Prostate gland (tissue), 2 donors: ENCODE results near the gene PAPSS2. TPM values are rescaled to one million over a fixed set of nuclear protein-coding genes. Genes with fewer than 3 reads are reported as not detected.

Experiments used
- DNase-seq: peaks from one replicate; pipeline ENCODE4 v3.0.0-alpha.2; 2019; ENCODE audit warnings: low spot score
- H3K27ac ChIP-seq, 2 donors: fragments of 200-600 bp; sonication (generic); 2 replicates each; pipeline ENCODE4 v1.5.1; 2017 to 2019
- H3K27me3 ChIP-seq: fragments of 200-600 bp; sonication (generic); replicated peaks from 2 replicates; pipeline ENCODE4 v1.5.1; 2019; ENCODE audit not compliant: insufficient read depth
- H3K36me3 ChIP-seq, 2 donors: fragments of 200-600 bp; sonication (generic); 1 replicate in 1 of 2; 2 replicates in 1 of 2; pipeline versions ENCODE4 v1.5.1 to v1.8.1; 2017 to 2019
- H3K4me1 ChIP-seq: fragments of 200-600 bp; sonication (generic); replicated peaks from 2 replicates; pipeline ENCODE4 v1.5.1; 2019
- H3K4me3 ChIP-seq, 2 donors: fragments of 200-600 bp; sonication (generic); 2 replicates each; pipeline ENCODE4 v1.5.1; 2017 to 2019
- H3K9me3 ChIP-seq: fragments of 200-600 bp; sonication (generic); 2 replicates; pipeline ENCODE4 v1.5.1; 2017
- POLR2A ChIP-seq: fragments of 450-650 bp; IDR thresholded peaks from one replicate; pipeline ENCODE4 v1.6.1; 2016; ENCODE audit warnings: antibody characterized with exemption, mild to moderate bottlenecking
- POLR2AphosphoS5 ChIP-seq: sonication (generic); formaldehyde crosslinking; IDR thresholded peaks from one replicate; pipeline ENCODE4 v1.6.1; 2017; ENCODE audit warnings: antibody characterized with exemption
- WGBS: methylation state at CpG from one replicate; pipeline ENCODE4 v1.1.5; 2018; 5-methylcytosine and 5-hydroxymethylcytosine counted together
- intact Hi-C: fragments of 100-400 bp; cut with DNase I; formaldehyde crosslinking; loops from one replicate; pipeline ENCODE4 v1.14.2; 2022
- total RNA-seq, 2 donors: library from RNA; depleted of rRNA; stranded (reverse); fragments of >200 nt; gene quantifications; one replicate each; pipeline ENCODE4 v1.1.0, GENCODE V29; 2016
- TF ChIP-seq, protein P1 (sequence below), 4 experiments: fragments of 200-600 bp in 2 of 4; fragments of 450-650 bp in 2 of 4; sonication (generic) in 2 of 4; IDR thresholded peaks; 1 replicate in 3 of 4; 2 replicates in 1 of 4; pipeline ENCODE4 v1.5.1; 2016 to 2019; ENCODE audit warnings: antibody characterized with exemption in 4 of 4, mild to moderate bottlenecking in 2 of 4, moderate library complexity in 2 of 4

Gene PAPSS2
- total RNA-seq, 2 donors from 2014 or later, result 5.5 to 9.0 TPM

DNA sequence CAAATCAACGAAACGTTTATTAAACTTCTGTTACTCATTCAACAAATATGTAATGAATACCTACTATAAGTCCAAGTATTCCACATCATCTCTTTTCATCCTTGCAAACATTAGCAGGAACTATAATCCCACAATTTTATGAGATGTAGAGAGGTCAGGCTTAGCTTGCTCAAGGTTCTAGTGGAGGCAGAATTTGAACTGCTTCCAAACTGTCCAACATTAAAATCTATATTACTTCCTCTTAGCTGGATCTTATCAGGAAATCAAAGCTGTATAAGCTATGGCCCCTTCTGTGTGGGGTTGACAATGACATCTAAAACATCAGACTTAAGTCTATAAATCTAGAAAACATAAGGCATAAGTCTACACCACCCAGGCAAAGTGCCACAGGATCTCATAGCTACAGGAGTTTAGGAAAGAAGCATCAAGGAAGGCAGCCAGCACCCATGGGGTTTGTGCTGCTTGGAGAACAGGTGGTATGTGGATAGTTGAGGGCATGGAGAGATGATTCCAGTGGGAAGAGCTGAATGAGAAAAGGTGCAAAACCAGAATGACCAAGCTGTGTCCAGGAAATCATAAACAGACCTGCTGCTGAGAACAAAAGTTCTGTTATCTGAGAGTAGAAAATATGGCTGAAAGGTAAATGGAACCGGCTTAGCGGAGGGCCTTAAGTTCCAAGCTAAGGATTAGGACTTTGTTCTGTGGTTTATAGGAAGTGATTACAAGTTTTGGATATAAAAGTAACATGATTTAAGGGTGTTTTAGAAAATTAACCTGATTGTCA is 34.5 kb downstream of the PAPSS2 start:
- DNase-seq, result no peak
- H3K9me3 ChIP-seq, result no peaks in the 10 kb centered on the region
- TF ChIP-seq POLR2A (no peak), POLR2AphosphoS5 (no peak)
- TF ChIP-seq, protein P1, sequence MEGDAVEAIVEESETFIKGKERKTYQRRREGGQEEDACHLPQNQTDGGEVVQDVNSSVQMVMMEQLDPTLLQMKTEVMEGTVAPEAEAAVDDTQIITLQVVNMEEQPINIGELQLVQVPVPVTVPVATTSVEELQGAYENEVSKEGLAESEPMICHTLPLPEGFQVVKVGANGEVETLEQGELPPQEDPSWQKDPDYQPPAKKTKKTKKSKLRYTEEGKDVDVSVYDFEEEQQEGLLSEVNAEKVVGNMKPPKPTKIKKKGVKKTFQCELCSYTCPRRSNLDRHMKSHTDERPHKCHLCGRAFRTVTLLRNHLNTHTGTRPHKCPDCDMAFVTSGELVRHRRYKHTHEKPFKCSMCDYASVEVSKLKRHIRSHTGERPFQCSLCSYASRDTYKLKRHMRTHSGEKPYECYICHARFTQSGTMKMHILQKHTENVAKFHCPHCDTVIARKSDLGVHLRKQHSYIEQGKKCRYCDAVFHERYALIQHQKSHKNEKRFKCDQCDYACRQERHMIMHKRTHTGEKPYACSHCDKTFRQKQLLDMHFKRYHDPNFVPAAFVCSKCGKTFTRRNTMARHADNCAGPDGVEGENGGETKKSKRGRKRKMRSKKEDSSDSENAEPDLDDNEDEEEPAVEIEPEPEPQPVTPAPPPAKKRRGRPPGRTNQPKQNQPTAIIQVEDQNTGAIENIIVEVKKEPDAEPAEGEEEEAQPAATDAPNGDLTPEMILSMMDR (IDR thresholded peaks at IDR 0.05), result no peak
- intact Hi-C loops, result no loop called here
- no peaks in the 10 kb centered on the region for H3K27me3 ChIP-seq
- no peaks in the 10 kb centered on the region for H3K36me3 ChIP-seq
- no peak overlapping the region for H3K4me3 ChIP-seq
- 65% methylated on average over 4 of the region's 4 CpGs for WGBS
- H3K4me1 ChIP-seq, result no peaks in the 10 kb centered on the region
- H3K27ac ChIP-seq, result no peak overlapping the region

DNA sequence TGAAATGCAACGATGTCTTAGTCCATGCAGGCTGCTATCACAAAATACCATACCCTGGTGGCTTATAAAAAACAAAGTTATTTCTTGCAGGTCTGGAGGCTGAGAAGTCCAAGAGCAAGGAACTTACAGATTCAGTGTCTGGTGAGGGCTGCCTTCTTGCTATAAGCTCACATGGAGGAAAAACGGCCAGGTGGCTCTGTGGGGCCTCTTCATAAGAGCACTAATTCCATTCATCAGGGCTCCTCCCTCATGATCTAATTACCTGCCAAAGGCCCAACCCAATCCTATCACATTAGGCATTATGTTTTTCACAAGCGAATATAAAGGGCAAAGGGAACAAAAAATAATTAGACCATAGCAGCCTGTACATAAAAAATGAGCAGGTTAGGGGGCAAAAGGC is 35.4 kb downstream of the PAPSS2 start:
- H3K27ac ChIP-seq, result no peak overlapping the region

DNA sequence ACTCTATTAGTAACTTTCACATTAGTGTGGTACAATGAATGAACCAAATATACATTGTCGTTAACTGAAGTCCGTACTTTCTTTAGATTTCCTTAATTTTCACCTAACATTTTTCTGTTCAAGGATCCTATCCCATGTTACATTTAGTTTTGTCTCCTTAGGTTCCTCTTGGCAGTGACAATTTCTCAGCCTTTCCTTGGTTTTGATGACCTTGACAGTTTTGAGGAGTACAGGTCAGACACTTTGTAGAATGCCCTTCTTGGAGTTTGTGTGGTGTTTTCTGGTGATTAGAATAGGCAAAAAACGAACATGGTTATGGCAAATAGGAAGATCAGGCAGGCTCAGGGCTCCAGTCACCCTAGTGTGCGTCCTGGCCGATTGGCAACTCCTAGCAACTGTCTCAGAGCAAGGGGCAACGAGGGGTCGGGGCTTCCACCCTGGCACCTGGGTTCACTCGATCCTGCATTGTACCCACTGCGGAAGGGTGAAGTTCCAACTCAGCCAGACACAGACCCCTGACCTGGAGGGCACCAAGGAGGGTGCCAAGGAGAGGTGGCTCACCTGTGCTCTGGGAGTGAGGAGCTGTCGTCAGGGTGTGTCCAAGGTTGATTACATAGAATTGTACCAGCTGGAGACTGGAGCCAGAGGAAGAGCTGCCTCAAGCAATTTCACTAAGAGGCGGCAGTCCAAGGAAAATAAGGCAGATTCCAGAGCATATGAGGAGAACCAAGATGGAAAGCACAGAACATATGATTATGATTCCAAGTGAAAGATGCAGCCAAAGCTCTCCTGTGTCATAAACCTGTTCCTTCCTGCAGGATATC is 37.5 kb downstream of the PAPSS2 start:
- 82% methylated on average over 11 of the region's 11 CpGs for WGBS
- Histone ChIP-seq H3K36me3 (no peaks in the 10 kb centered on the region), H3K4me3 (no peak overlapping the region), H3K4me1 (no peaks in the 10 kb centered on the region), H3K9me3 (no peaks in the 10 kb centered on the region), H3K27ac (no peak overlapping the region), H3K27me3 (no peaks in the 10 kb centered on the region)
- no peak for DNase-seq
- intact Hi-C loops, result no loop called here
- TF ChIP-seq POLR2A, result no peak
- no peak for TF ChIP-seq POLR2AphosphoS5
- TF ChIP-seq, protein P1 (IDR thresholded peaks at IDR 0.05), result no peak

More for the DNA sequence above, 35.4 kb downstream of the PAPSS2 start:
- Histone ChIP-seq H3K4me3 (no peak overlapping the region), H3K4me1 (no peaks in the 10 kb centered on the region), H3K36me3 (no peaks in the 10 kb centered on the region), H3K9me3 (no peaks in the 10 kb centered on the region), H3K27me3 (no peaks in the 10 kb centered on the region)
- intact Hi-C loops, result no loop called here
- DNase-seq, result no peak
- TF ChIP-seq, protein P1 (IDR thresholded peaks at IDR 0.05), result no peak
- no peak for TF ChIP-seq POLR2AphosphoS5
- 92% methylated on average over 3 of the region's 3 CpGs for WGBS

DNA sequence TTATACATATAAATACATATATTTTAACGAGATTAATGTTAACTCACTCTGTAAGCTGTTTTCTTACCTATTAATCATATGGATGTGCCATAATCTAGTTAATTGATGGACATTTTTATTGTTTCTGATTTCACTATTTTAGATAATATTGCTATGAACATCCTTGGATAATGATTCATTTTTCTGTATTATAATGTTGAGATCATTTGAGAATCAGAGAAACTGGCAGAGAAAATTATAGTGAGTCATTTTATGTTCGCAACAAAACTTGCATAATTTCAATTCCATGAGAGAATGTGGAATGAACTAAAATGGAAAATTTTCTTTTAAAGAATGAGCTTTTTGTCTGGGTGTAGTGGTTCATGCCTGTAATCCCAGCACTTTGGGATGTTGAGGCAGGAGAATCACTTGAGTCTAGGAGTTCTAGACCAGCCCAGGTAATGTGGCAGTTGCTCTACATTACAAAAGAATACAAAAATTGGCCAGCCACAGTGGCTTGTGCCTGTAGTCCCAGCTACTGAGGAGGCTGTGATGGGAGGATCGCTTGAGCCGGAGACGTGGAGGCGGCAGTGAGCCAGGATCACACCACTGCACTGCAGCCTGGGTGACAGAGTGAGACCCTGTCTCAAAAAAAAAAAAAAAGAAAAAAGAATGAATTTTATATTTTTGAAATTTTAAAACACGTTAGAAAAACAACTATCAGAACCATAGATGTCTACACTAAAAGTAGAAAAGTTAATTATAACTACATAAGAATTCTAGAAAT is 40.5 kb downstream of the PAPSS2 start:
- H3K4me1 ChIP-seq, result no peaks in the 10 kb centered on the region
- intact Hi-C loops, result no loop called here
- 91% methylated on average over 7 of the region's 7 CpGs for WGBS
- no peak overlapping the region for H3K27ac ChIP-seq
- H3K4me3 ChIP-seq, result no peak overlapping the region
- TF ChIP-seq, protein P1 (IDR thresholded peaks at IDR 0.05), result no peak
- TF ChIP-seq POLR2AphosphoS5 (no peak), POLR2A (no peak)
- no peaks in the 10 kb centered on the region for H3K9me3 ChIP-seq
- DNase-seq, result no peak
- H3K36me3 ChIP-seq, result no peaks in the 10 kb centered on the region
- no peaks in the 10 kb centered on the region for H3K27me3 ChIP-seq
